ENCODE results near the gene RDH5. TPM values are rescaled to one million over a fixed set of nuclear protein-coding genes. Genes with fewer than 3 reads are reported as not detected.
A peak's percentile ranks its signal among the peaks of the same experiment; 100 is the strongest.

RDH5 gene
- total and polyA plus RNA-seq, 8 donors = 4.3 to 11.6 (median 10.2) TPM

GRCh38 chr12:55706568-55707218, 13.5 kb upstream of the RDH5 start:
- no peak overlapping the region for H3K27ac ChIP-seq
- H3K4me3 ChIP-seq = peak overlapping the region in 1 of 2 donors; percentile 58
- peaks cover 0 to 38% of the 10 kb centered on the region in 2 donors for H3K27me3 ChIP-seq
- DNase-seq (no peak), ATAC-seq (no peak)
- peaks cover 2 to 22% of the 10 kb centered on the region in 2 donors for H3K4me1 ChIP-seq
- H3K9me3 ChIP-seq = no peaks in the 10 kb centered on the region
- no peaks in the 10 kb centered on the region for H3K36me3 ChIP-seq
- TF ChIP-seq CTCF (IDR thresholded peaks at IDR 0.05) = no peak
- intact Hi-C loops (cut with DNase I) = no loop called here

GRCh38 chr12:55707219-55707671, 12.9 kb upstream of the RDH5 start:
- no peaks in the 10 kb centered on the region for H3K9me3 ChIP-seq
- ATAC-seq = peak; percentile 18
- H3K27ac ChIP-seq = no peak overlapping the region
- no peak for TF ChIP-seq CTCF (IDR thresholded peaks at IDR 0.05)
- peaks cover 3 to 22% of the 10 kb centered on the region in 2 donors for H3K4me1 ChIP-seq
- H3K4me3 ChIP-seq = peak overlapping the region; percentile 44 to 58
- peaks cover 0 to 38% of the 10 kb centered on the region in 2 donors for H3K27me3 ChIP-seq
- no peaks in the 10 kb centered on the region for H3K36me3 ChIP-seq
- DNase-seq = peak in 1 of 4 donors; percentile 83
- intact Hi-C loops (cut with DNase I) = no loop called here

- Histone ChIP-seq H3K27ac (no peak within 1 kb of the TSS), H3K4me1 (peaks cover 6 to 22% of the 10 kb centered on the region in 2 donors), H3K36me3 (no peaks in the 10 kb centered on the region), H3K9me3 (no peaks in the 10 kb centered on the region), H3K27me3 (peaks cover 0 to 38% of the 10 kb centered on the region in 2 donors), H3K4me3 (peak within 1 kb of the TSS; percentile 44 to 58)
- DNase-seq (peak in 3 of 4 donors; percentile 52 to 96 (median 69)), ATAC-seq (peak; percentile 90)
- intact Hi-C loops (cut with DNase I) = no loop called here
- no peak for TF ChIP-seq CTCF (IDR thresholded peaks at IDR 0.05)
These were observed 12.1 kb upstream of the RDH5 start, which contains the start of gene ITGA7 for GRCh38 chr12:55707841-55708694. TSS of gene ITGA7 (minus strand) at chr12:55707904. CDS start at chr12:55707682, 222 bp downstream.

GRCh38 chr12:55708695-55709233, 11.4 kb upstream of the RDH5 start:
- intact Hi-C loops (cut with DNase I) = no loop called here
- Histone ChIP-seq H3K4me1 (peaks cover 6 to 22% of the 10 kb centered on the region in 2 donors), H3K4me3 (peak overlapping the region in 1 of 2 donors; percentile 58), H3K27ac (no peak overlapping the region), H3K9me3 (no peaks in the 10 kb centered on the region), H3K27me3 (peaks cover 0 to 38% of the 10 kb centered on the region in 2 donors), H3K36me3 (no peaks in the 10 kb centered on the region)
- DNase-seq (peak in 1 of 4 donors; percentile 28), ATAC-seq (no peak)
- TF ChIP-seq CTCF (IDR thresholded peaks at IDR 0.05) = no peak

Data from left lung (tissue), 10 donors.